Neuronal stem cell (in vitro differentiated cells): ENCODE results near the gene TMEM63C.

ENCODE experiments used
- DNase-seq: peaks from one replicate; pipeline ENCODE4 v3.0.0-alpha.2; 2013; ENCODE audit warnings: low spot score
- H2AFZ ChIP-seq: one replicate; pipeline ENCODE4 v1.6.1; 2013; ENCODE audit warnings: mild to moderate bottlenecking, low read length, inconsistent platforms
- H2AK5ac ChIP-seq: 2 replicates; pipeline ENCODE4 v1.6.1; 2013; ENCODE audit warnings: low read depth, mild to moderate bottlenecking, inconsistent platforms, low read length, moderate library complexity, mixed read lengths
- H2BK120ac ChIP-seq: 2 replicates; pipeline ENCODE4 v1.6.1; 2013; ENCODE audit warnings: low read depth, mild to moderate bottlenecking, inconsistent platforms, low read length, moderate library complexity, mixed read lengths
- H2BK12ac ChIP-seq: one replicate; pipeline ENCODE4 v1.6.1; 2013; ENCODE audit warnings: low read length, inconsistent platforms
- H2BK15ac ChIP-seq: 2 replicates; pipeline ENCODE4 v1.6.1; 2013; ENCODE audit warnings: mild to moderate bottlenecking, low read length, inconsistent platforms, mixed read lengths
- H2BK5ac ChIP-seq: one replicate; pipeline ENCODE4 v1.6.1; 2013; ENCODE audit warnings: inconsistent platforms, mild to moderate bottlenecking, low read length, moderate library complexity
- H3K14ac ChIP-seq: one replicate; pipeline ENCODE4 v1.6.1; 2013; ENCODE audit warnings: low read length, inconsistent platforms
- H3K18ac ChIP-seq: 2 replicates; pipeline ENCODE4 v1.6.1; 2013; ENCODE audit warnings: low read length, inconsistent platforms
- H3K23ac ChIP-seq: 2 replicates; pipeline ENCODE4 v1.6.1; 2013; ENCODE audit warnings: low read depth, mild to moderate bottlenecking, mixed read lengths, low read length, inconsistent platforms; ENCODE audit not compliant: poor library complexity
- H3K27ac ChIP-seq: replicated peaks from 3 replicates; pipeline ENCODE4 v1.5.1; 2013; ENCODE audit warnings: low read length, inconsistent platforms
- H3K27me3 ChIP-seq, 3 experiments: 2 replicates each; pipeline ENCODE4 v1.6.1; 2013; ENCODE audit warnings: low read length in 3 of 3, mild to moderate bottlenecking in 2 of 3, inconsistent platforms in 1 of 3, low read depth in 1 of 3, mixed read lengths in 1 of 3, moderate library complexity in 1 of 3; ENCODE audit not compliant: control insufficient read depth in 3 of 3, insufficient read depth in 3 of 3
- H3K36me3 ChIP-seq, 2 donors: replicated peaks in 1 of 2; 2 replicates each; pipeline ENCODE4 v1.6.1; 2013; ENCODE audit warnings: low read length in 2 of 2; ENCODE audit not compliant: control insufficient read depth in 2 of 2, insufficient read depth in 2 of 2
- H3K4ac ChIP-seq: 2 replicates; pipeline ENCODE4 v1.6.1; 2013; ENCODE audit warnings: inconsistent platforms, mild to moderate bottlenecking, low read length, moderate library complexity
- H3K4me1 ChIP-seq, 2 donors: 1 replicate in 1 of 2; 2 replicates in 1 of 2; pipeline ENCODE4 v1.6.1; 2013; ENCODE audit warnings: low read length in 2 of 2, low read depth in 1 of 2; ENCODE audit not compliant: control insufficient read depth in 2 of 2, insufficient read depth in 1 of 2
- H3K4me2 ChIP-seq: one replicate; pipeline ENCODE4 v1.6.1; 2013; ENCODE audit warnings: mild to moderate bottlenecking, low read length, inconsistent platforms; ENCODE audit not compliant: insufficient read depth, poor library complexity, severe bottlenecking
- H3K4me3 ChIP-seq, 2 donors: 2 replicates each; pipeline ENCODE4 v1.5.1; 2013; ENCODE audit warnings: low read length in 2 of 2, mild to moderate bottlenecking in 2 of 2, inconsistent platforms in 1 of 2, moderate library complexity in 1 of 2
- H3K79me1 ChIP-seq: one replicate; pipeline ENCODE4 v1.6.1; 2013; ENCODE audit warnings: low read depth, mild to moderate bottlenecking, inconsistent platforms, low read length, moderate library complexity
- H3K9ac ChIP-seq: one replicate; pipeline ENCODE4 v1.6.1; 2013; ENCODE audit warnings: mild to moderate bottlenecking, low read depth, low read length, inconsistent platforms; ENCODE audit not compliant: poor library complexity
- H3K9me3 ChIP-seq, 2 donors: replicated peaks in 1 of 2; 2 replicates each; pipeline versions ENCODE3 to v1.6.1; 2013; ENCODE audit warnings: low read length in 2 of 2, mild to moderate bottlenecking in 2 of 2, inconsistent platforms in 1 of 2, low read depth in 1 of 2, mixed read lengths in 1 of 2, moderate library complexity in 1 of 2; ENCODE audit not compliant: control insufficient read depth in 2 of 2, insufficient read depth in 1 of 2
- H4K8ac ChIP-seq: one replicate; pipeline ENCODE4 v1.6.1; 2013; ENCODE audit warnings: low read depth, mild to moderate bottlenecking, inconsistent platforms, low read length, moderate library complexity
- H4K91ac ChIP-seq: one replicate; pipeline ENCODE4 v1.6.1; 2013; ENCODE audit warnings: low read length, low read depth, mild to moderate bottlenecking, inconsistent platforms; ENCODE audit not compliant: poor library complexity
- WGBS, 2 donors: extraction: QIAGEN DNeasy Blood & Tissue Kit; methylation state at CpG; one replicate each; pipeline ENCODE4 v1.1.7; 2013; ENCODE audit warnings: missing lambda C conversion rate in 2 of 2, mixed read lengths in 1 of 2; ENCODE audit not compliant: insufficient read length in 2 of 2, insufficient replicate concordance in 1 of 2; ENCODE audit errors: extremely low coverage in 2 of 2; 5-methylcytosine and 5-hydroxymethylcytosine counted together

The TMEM63C gene

GRCh38 chr14:77190977-77191376, 9.4 kb downstream of the TMEM63C start:
- no CpG with 5 or more reads among the region's 1 CpG for WGBS, 2 donors
- no peak overlapping the region for H2BK120ac ChIP-seq
- H2BK12ac ChIP-seq = no peak overlapping the region
- no peak overlapping the region for H4K91ac ChIP-seq
- H3K14ac ChIP-seq = no peak overlapping the region
- H4K8ac ChIP-seq = no peak overlapping the region
- no peaks in the 10 kb centered on the region for H3K36me3 ChIP-seq
- no peak overlapping the region for H3K9ac ChIP-seq
- no peak overlapping the region for H3K4ac ChIP-seq
- no peak overlapping the region for H3K4me3 ChIP-seq
- H3K27ac ChIP-seq = no peak overlapping the region
- H3K4me2 ChIP-seq = no peak overlapping the region
- H3K27me3 ChIP-seq = peaks cover 0 to 15% (median 0%) of the 10 kb centered on the region in 3 experiments
- H3K9me3 ChIP-seq = no peaks in the 10 kb centered on the region
- DNase-seq = no peak
- H3K4me1 ChIP-seq = peaks cover 0 to 12% of the 10 kb centered on the region in 2 donors
- no peaks in the 10 kb centered on the region for H3K79me1 ChIP-seq
- H2BK5ac ChIP-seq = no peak overlapping the region
- H2BK15ac ChIP-seq = no peak overlapping the region
- H2AK5ac ChIP-seq = no peak overlapping the region
- no peak overlapping the region for H2AFZ ChIP-seq
- no peak overlapping the region for H3K18ac ChIP-seq
- H3K23ac ChIP-seq = no peak overlapping the region

GRCh38 chr14:77194706-77195105, 13.1 kb downstream of the TMEM63C start:
- H3K4me1 ChIP-seq = no peaks in the 10 kb centered on the region
- DNase-seq = no peak
- no peak overlapping the region for H4K8ac ChIP-seq
- no peak overlapping the region for H3K4me3 ChIP-seq
- H3K4me2 ChIP-seq = no peak overlapping the region
- no peak overlapping the region for H2BK5ac ChIP-seq
- no peaks in the 10 kb centered on the region for H3K9me3 ChIP-seq
- no peaks in the 10 kb centered on the region for H3K36me3 ChIP-seq
- H2BK15ac ChIP-seq = no peak overlapping the region
- no CpG with 5 or more reads among the region's 8 CpGs for WGBS, 2 donors
- H4K91ac ChIP-seq = no peak overlapping the region
- H3K79me1 ChIP-seq = no peaks in the 10 kb centered on the region
- no peak overlapping the region for H3K18ac ChIP-seq
- no peak overlapping the region for H2AFZ ChIP-seq
- no peak overlapping the region for H2BK120ac ChIP-seq
- H3K14ac ChIP-seq = no peak overlapping the region
- no peak overlapping the region for H3K27ac ChIP-seq
- H3K9ac ChIP-seq = no peak overlapping the region
- no peak overlapping the region for H3K4ac ChIP-seq
- no peak overlapping the region for H2BK12ac ChIP-seq
- no peak overlapping the region for H3K23ac ChIP-seq
- no peak overlapping the region for H2AK5ac ChIP-seq
- H3K27me3 ChIP-seq = peaks cover 0 to 31% (median 0%) of the 10 kb centered on the region in 3 experiments

- Histone ChIP-seq H3K9me3 (no peaks in the 10 kb centered on the region), H3K4ac (no peak overlapping the region), H3K27ac (no peak overlapping the region), H3K23ac (peak overlapping the region; percentile 20), H3K4me1 (no peaks in the 10 kb centered on the region), H3K27me3 (peaks cover 0 to 30% (median 0%) of the 10 kb centered on the region in 3 experiments), H2AFZ (no peak overlapping the region), H2BK15ac (no peak overlapping the region), H3K9ac (no peak overlapping the region), H2AK5ac (no peak overlapping the region), H4K8ac (no peak overlapping the region), H3K18ac (peak overlapping the region; percentile 50), H2BK120ac (no peak overlapping the region), H3K14ac (peak overlapping the region; percentile 23), H3K4me2 (no peak overlapping the region), H3K79me1 (no peaks in the 10 kb centered on the region), H2BK5ac (no peak overlapping the region), H3K4me3 (no peak overlapping the region), H3K36me3 (no peaks in the 10 kb centered on the region), H4K91ac (no peak overlapping the region), H2BK12ac (no peak overlapping the region)
- no CpG with 5 or more reads among the region's 9 CpGs for WGBS, 2 donors
- no peak for DNase-seq
These were observed 14.2 kb downstream of the TMEM63C start for GRCh38 chr14:77195766-77196165.

- no peak for DNase-seq
- WGBS, 2 donors = no CpG with 5 or more reads among the region's 4 CpGs
- Histone ChIP-seq H3K79me1 (no peaks in the 10 kb centered on the region), H3K9ac (no peak overlapping the region), H2BK5ac (no peak overlapping the region), H3K4me3 (no peak overlapping the region), H2BK12ac (no peak overlapping the region), H2AK5ac (no peak overlapping the region), H2AFZ (no peak overlapping the region), H4K91ac (no peak overlapping the region), H3K14ac (no peak overlapping the region), H3K9me3 (no peaks in the 10 kb centered on the region), H3K4ac (no peak overlapping the region), H2BK15ac (no peak overlapping the region), H3K27me3 (peaks cover 0 to 33% (median 0%) of the 10 kb centered on the region in 3 experiments), H3K18ac (no peak overlapping the region), H3K4me2 (no peak overlapping the region), H3K36me3 (no peaks in the 10 kb centered on the region), H3K4me1 (no peaks in the 10 kb centered on the region), H3K27ac (no peak overlapping the region), H3K23ac (no peak overlapping the region), H2BK120ac (no peak overlapping the region), H4K8ac (no peak overlapping the region)
These were observed 16.4 kb downstream of the TMEM63C start for GRCh38 chr14:77197988-77198387.
